Epithelial cell of esophagus (primary cell): ENCODE measurements around the gene VIPR2.

Experiments used
- DNase-seq: peaks from one replicate; pipeline ENCODE4 v3.0.0; 2010; ENCODE audit warnings: low read depth
- H3K4me3 ChIP-seq: 2 replicates; pipeline ENCODE4 v1.5.1; 2011; ENCODE audit warnings: mild to moderate bottlenecking, low read length, control low read depth
- CTCF ChIP-seq: IDR thresholded peaks from 2 replicates; pipeline ENCODE4 v1.5.1; 2011; ENCODE audit warnings: low read depth, mild to moderate bottlenecking, low read length, control low read depth, inconsistent platforms; ENCODE audit not compliant: insufficient read depth; ENCODE audit errors: missing control alignments

Gene VIPR2

GRCh38 chr7:159045839-159046238 is 98.8 kb downstream of the VIPR2 start:
- H3K4me3 ChIP-seq = no peak overlapping the region
- DNase-seq = no peak
- TF ChIP-seq CTCF = no peak

GRCh38 chr7:159042581-159043101 is 102.0 kb downstream of the VIPR2 start:
- no peak for DNase-seq
- no peak overlapping the region for H3K4me3 ChIP-seq
- TF ChIP-seq CTCF = no peak

- DNase-seq = no peak
- no peak for TF ChIP-seq CTCF
- no peak overlapping the region for H3K4me3 ChIP-seq
These were observed 102.6 kb downstream of the VIPR2 start for GRCh38 chr7:159042103-159042502.

- no peak overlapping the region for H3K4me3 ChIP-seq
- TF ChIP-seq CTCF = no peak
- DNase-seq = no peak
These were observed 103.6 kb downstream of the VIPR2 start for GRCh38 chr7:159040912-159041711.

- no peak for DNase-seq
- TF ChIP-seq CTCF = no peak
- H3K4me3 ChIP-seq = no peak overlapping the region
These were observed 104.5 kb downstream of the VIPR2 start for GRCh38 chr7:159040146-159040545.

GRCh38 chr7:159039716-159040115 is 105.0 kb downstream of the VIPR2 start:
- no peak for TF ChIP-seq CTCF
- DNase-seq = no peak
- H3K4me3 ChIP-seq = no peak overlapping the region

GRCh38 chr7:159038066-159038465 is 106.6 kb downstream of the VIPR2 start:
- TF ChIP-seq CTCF = no peak
- no peak for DNase-seq
- H3K4me3 ChIP-seq = no peak overlapping the region
